Stimulated activated CD4-positive, alpha-beta T cell treated with anti-CD3 and anti-CD28 coated beads, Interleukin-1b, Interleukin-23, amount 100 ng/mL, for 1 hour (primary cell): ENCODE measurements around the gene KLHL41.
"Not testable (repeated sequence)": the region's sequence is repeated elsewhere in the genome, so short reads cannot be mapped to it uniquely, and the experiment has no call there.

ENCODE experiments used
- DNase-seq, 2 donors: peaks; one replicate each; pipeline ENCODE4 v3.0.0-alpha.2; 2020; ENCODE audit warnings: low read depth in 2 of 2

Gene KLHL41

GRCh38 chr2:169509955-169510354, 453 bp downstream of the KLHL41 start:
- DNase-seq = no peak

- no peak for DNase-seq
Measured at GRCh38 chr2:169510496-169510895, 994 bp downstream of the KLHL41 start.

- no peak for DNase-seq
Measured at GRCh38 chr2:169511818-169512217, 2.3 kb downstream of the KLHL41 start.

- DNase-seq = no peak
Measured at GRCh38 chr2:169512525-169512924, 3.0 kb downstream of the KLHL41 start.

- DNase-seq = no peak
Measured at GRCh38 chr2:169513094-169513493, 3.6 kb downstream of the KLHL41 start.

GRCh38 chr2:169513926-169514325, 4.4 kb downstream of the KLHL41 start:
- DNase-seq = no peak

GRCh38 chr2:169514758-169515157, 5.3 kb downstream of the KLHL41 start:
- not testable (repeated sequence) for DNase-seq

GRCh38 chr2:169516488-169516995, 7.0 kb downstream of the KLHL41 start:
- not testable (repeated sequence) for DNase-seq

GRCh38 chr2:169520896-169521295, 11.4 kb downstream of the KLHL41 start:
- DNase-seq = no peak

- no peak for DNase-seq
Measured at GRCh38 chr2:169523681-169524080, 14.2 kb downstream of the KLHL41 start.

- no peak for DNase-seq
Measured at GRCh38 chr2:169525434-169525833, 15.9 kb downstream of the KLHL41 start.

GRCh38 chr2:169526451-169526850, 16.9 kb downstream of the KLHL41 start:
- no peak for DNase-seq

GRCh38 chr2:169528271-169528701, 18.8 kb downstream of the KLHL41 start:
- peak; percentile 37 to 61 for DNase-seq

GRCh38 chr2:169539460-169539859, 30.0 kb downstream of the KLHL41 start:
- DNase-seq = not testable (repeated sequence)

GRCh38 chr2:169540146-169540545, 30.6 kb downstream of the KLHL41 start:
- DNase-seq = no peak

- no peak for DNase-seq
Measured at GRCh38 chr2:169542433-169542832, 32.9 kb downstream of the KLHL41 start.

- no peak for DNase-seq
Measured at GRCh38 chr2:169546756-169547155, 37.3 kb downstream of the KLHL41 start.

- no peak for DNase-seq
Measured at GRCh38 chr2:169561364-169561763, 51.9 kb downstream of the KLHL41 start.

- not testable (repeated sequence) for DNase-seq
Measured at GRCh38 chr2:169562084-169562483, 52.6 kb downstream of the KLHL41 start.

GRCh38 chr2:169562519-169562918, 53.0 kb downstream of the KLHL41 start:
- no peak for DNase-seq

GRCh38 chr2:169565686-169566085, 56.2 kb downstream of the KLHL41 start:
- no peak for DNase-seq

GRCh38 chr2:169569948-169570347, 60.4 kb downstream of the KLHL41 start:
- DNase-seq = no peak

- not testable (repeated sequence) for DNase-seq
Measured at GRCh38 chr2:169570752-169571151, 61.2 kb downstream of the KLHL41 start.

- no peak for DNase-seq
Measured at GRCh38 chr2:169571571-169571970, 62.1 kb downstream of the KLHL41 start.
